Activated naive CD4-positive, alpha-beta T cell treated with anti-CD3 and anti-CD28 coated beads, Interleukin-2, amount 10 ng/mL, durations not matched to agents 7 days and 5 days (primary cell): ENCODE measurements around the gene SIPA1L3.

ENCODE experiments used
- CTCF ChIA-PET: fragments of 350-600 bp; sonication (Branson Sonifier 250); formaldehyde crosslinking; loops from one replicate; lab custom pipeline; 2021; ENCODE audit warnings: antibody characterized with exemption; lab: Charles Lee
- DNase-seq: peaks from one replicate; pipeline ENCODE4 v3.0.0-alpha.2; 2020
- H3K27ac Mint-ChIP-seq: one replicate; pipeline ENCODE4 v1.8.0; 2021; ENCODE audit warnings: mild to moderate bottlenecking, moderate library complexity, mixed read lengths
- H3K27me3 Mint-ChIP-seq: one replicate; pipeline ENCODE4 v1.8.0; 2021; ENCODE audit warnings: mild to moderate bottlenecking, mixed read lengths
- H3K36me3 Mint-ChIP-seq: one replicate; pipeline ENCODE4 v1.8.0; 2021; ENCODE audit warnings: mixed read lengths
- H3K4me1 Mint-ChIP-seq: one replicate; pipeline ENCODE4 v1.8.0; 2021; ENCODE audit warnings: mixed read lengths
- H3K4me3 Mint-ChIP-seq: one replicate; pipeline ENCODE4 v1.8.0; 2021; ENCODE audit warnings: mild to moderate bottlenecking, moderate library complexity, mixed read lengths
- H3K9me3 Mint-ChIP-seq: one replicate; pipeline ENCODE4 v1.8.0; 2021; ENCODE audit warnings: mixed read lengths

Gene SIPA1L3

DNA sequence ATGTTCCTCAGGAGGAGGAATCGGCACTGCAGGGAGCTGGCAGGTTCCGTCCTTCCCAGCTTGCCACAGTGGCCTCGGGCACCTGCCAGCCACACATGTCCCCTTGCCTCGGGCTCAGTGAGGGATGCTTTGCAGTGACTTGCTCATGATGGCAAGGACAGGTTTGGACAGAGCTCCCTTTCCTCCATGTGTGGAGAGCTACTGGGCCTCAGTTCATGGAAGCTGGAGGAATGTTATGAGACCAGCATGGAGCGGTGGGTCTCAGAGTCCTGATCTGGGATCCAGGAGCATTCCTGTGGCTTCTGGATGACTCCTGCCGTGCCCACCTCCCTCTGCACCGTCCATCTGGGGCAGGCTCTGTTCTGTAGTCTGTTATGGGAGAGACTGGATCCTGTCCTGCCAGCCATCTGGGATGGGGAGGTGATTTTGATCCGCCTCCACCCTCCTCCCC lies 59.2 kb downstream of the SIPA1L3 start:
- Mint-ChIP-seq H3K9me3 (peaks cover 25% of the 10 kb centered on the region), H3K4me1 (no peaks in the 10 kb centered on the region), H3K27me3 (no peaks in the 10 kb centered on the region), H3K4me3 (no peak overlapping the region), H3K27ac (no peak overlapping the region), H3K36me3 (peaks cover 5% of the 10 kb centered on the region)
- CTCF ChIA-PET, result no interaction called here
- DNase-seq, result no peak

DNA sequence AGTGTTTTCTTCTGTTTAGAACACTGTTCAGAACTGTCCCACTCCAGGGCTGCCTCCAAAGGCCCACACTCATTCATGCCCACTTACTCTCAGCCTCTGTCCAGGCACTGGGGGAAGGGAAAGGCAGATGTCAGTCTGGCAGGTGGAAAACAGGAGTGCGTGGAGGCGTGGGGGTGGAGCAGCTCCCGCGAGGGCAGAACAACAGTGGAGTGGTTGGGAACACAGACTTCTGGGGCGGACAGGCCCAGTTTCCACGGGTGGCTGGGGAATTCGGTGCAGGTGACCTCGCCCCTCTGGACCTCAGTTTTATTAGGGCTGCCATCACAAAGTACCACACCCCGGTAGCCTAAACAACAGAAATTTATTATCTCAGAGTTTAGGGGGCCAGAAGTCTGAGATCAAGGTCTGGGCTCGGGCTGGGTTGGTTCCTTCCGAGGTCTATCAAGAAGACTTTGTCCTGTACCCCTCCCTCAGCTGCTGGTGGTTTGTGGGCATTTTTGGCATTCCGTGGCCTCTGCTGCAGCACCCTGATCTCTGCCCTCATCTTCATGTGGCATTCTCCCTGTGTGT lies 59.7 kb downstream of the SIPA1L3 start:
- Mint-ChIP-seq H3K4me1 (no peaks in the 10 kb centered on the region), H3K36me3 (peaks cover 1% of the 10 kb centered on the region), H3K9me3 (peaks cover 23% of the 10 kb centered on the region), H3K4me3 (no peak overlapping the region), H3K27me3 (no peaks in the 10 kb centered on the region), H3K27ac (no peak overlapping the region)
- no peak for DNase-seq
- CTCF ChIA-PET, result no interaction called here

DNA sequence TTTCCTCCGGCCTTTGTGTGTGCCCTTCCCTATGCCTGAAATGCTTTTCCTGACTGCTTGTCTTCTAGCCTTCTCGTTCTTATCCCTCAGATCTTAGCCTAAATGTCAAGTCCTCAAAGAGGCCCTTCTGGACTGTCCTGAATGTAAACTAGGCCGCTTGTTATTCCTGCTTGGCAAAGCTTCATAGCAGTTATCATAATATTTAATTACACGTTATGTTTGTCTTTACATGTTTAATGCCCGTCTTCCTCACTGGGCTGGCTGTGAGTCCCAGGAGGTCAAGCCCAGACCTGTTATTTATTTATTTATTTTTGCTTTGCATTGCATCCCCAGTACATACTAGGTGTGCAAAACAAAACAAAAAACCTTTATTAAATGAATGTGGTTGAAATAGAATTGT lies 62.7 kb downstream of the SIPA1L3 start:
- Mint-ChIP-seq H3K36me3 (peaks cover 3% of the 10 kb centered on the region), H3K9me3 (peaks cover 36% of the 10 kb centered on the region), H3K4me3 (no peak overlapping the region), H3K27ac (no peak overlapping the region), H3K27me3 (no peaks in the 10 kb centered on the region), H3K4me1 (no peaks in the 10 kb centered on the region)
- CTCF ChIA-PET, result no interaction called here
- no peak for DNase-seq

DNA sequence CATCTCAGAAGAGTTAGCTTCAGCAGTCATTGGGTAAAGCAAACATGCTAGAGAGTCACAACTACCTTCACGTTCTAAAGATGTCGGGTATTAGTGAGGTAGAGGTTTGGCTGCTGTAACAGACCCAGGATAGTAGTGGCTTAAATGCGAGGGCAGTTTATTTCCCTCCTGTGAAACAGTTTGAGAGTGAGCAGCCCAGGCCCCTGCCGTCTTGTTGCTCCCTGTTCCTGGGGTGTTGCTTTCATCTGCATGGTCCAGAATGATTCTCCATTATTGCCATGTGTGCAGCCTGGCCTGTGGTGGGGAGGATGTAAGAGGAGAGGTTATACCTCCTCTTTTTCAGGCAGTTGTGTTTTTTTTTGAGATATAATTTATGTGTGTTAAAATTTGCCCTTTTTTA lies 63.7 kb downstream of the SIPA1L3 start:
- H3K27ac Mint-ChIP-seq, result no peak overlapping the region
- H3K4me1 Mint-ChIP-seq, result no peaks in the 10 kb centered on the region
- no peak overlapping the region for H3K4me3 Mint-ChIP-seq
- H3K27me3 Mint-ChIP-seq, result no peaks in the 10 kb centered on the region
- no peak for DNase-seq
- H3K9me3 Mint-ChIP-seq, result peaks cover 36% of the 10 kb centered on the region
- CTCF ChIA-PET, result no interaction called here
- peaks cover 5% of the 10 kb centered on the region for H3K36me3 Mint-ChIP-seq

DNA sequence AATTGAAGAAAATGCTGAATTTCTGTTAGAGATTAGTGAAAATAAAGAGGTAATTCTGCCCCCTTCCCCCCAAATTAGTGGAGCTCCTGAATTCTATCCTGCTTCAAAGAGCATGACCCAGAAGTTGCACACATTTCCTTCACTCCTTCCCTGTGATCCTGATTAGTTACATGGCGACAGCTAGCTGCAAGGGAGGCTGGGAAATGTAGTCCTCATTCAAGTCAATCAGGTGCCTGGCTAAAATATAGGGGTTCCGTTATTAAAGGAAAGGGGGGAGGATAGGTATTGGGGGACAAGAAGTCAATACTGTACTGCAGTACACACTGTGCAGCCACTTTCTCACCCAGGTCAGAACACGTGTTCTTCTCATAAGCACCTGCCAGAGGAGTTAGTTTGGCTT lies 65.8 kb downstream of the SIPA1L3 start:
- Mint-ChIP-seq H3K27me3 (no peaks in the 10 kb centered on the region), H3K4me1 (no peaks in the 10 kb centered on the region), H3K27ac (no peak overlapping the region), H3K9me3 (peaks cover 34% of the 10 kb centered on the region), H3K36me3 (peaks cover 3% of the 10 kb centered on the region), H3K4me3 (no peak overlapping the region)
- DNase-seq, result no peak
- CTCF ChIA-PET, result no interaction called here

DNA sequence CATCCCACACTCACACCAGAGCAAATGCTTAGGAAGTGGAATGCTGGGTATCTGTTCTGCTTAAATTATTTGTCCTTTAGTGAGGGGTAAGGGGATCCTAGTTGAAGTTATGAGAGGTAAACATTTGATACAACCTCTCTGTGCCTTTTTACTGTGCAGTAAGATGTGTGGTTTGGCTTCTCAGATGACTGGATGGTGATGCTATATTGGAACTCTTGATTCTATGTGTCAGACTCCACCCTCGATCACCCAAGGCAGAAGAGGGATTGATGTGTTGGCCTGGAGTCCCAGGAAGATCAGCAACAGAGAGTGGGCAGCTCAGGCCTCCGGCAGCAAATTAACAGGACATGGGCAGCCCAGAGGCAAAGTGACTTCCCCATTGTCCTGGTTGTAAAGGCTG lies 66.7 kb downstream of the SIPA1L3 start:
- CTCF ChIA-PET, result no interaction called here
- H3K4me3 Mint-ChIP-seq, result no peak overlapping the region
- no peaks in the 10 kb centered on the region for H3K4me1 Mint-ChIP-seq
- H3K9me3 Mint-ChIP-seq, result peaks cover 34% of the 10 kb centered on the region
- DNase-seq, result no peak
- H3K27me3 Mint-ChIP-seq, result no peaks in the 10 kb centered on the region
- H3K36me3 Mint-ChIP-seq, result peaks cover 3% of the 10 kb centered on the region
- H3K27ac Mint-ChIP-seq, result no peak overlapping the region

DNA sequence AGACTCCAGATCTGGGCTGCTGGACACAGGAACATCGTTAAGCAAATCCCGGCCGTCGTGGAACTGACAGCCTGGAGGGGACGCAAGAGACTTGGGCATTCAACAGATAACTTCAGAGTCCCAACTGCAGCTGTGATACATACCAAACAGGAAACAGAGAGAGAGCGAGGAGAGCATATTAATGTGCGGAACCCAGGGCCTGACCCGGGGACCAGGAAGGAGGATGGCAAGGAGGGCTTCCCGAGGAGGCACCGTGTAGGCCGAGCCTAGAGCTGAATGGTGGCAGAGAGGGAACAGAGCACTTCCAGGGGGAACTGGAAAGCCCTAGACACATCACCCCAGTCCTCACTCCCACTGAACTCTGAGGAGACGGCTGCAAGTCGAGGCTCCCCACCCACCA lies 68.1 kb downstream of the SIPA1L3 start:
- CTCF ChIA-PET, result no interaction called here
- no peak overlapping the region for H3K27ac Mint-ChIP-seq

DNA sequence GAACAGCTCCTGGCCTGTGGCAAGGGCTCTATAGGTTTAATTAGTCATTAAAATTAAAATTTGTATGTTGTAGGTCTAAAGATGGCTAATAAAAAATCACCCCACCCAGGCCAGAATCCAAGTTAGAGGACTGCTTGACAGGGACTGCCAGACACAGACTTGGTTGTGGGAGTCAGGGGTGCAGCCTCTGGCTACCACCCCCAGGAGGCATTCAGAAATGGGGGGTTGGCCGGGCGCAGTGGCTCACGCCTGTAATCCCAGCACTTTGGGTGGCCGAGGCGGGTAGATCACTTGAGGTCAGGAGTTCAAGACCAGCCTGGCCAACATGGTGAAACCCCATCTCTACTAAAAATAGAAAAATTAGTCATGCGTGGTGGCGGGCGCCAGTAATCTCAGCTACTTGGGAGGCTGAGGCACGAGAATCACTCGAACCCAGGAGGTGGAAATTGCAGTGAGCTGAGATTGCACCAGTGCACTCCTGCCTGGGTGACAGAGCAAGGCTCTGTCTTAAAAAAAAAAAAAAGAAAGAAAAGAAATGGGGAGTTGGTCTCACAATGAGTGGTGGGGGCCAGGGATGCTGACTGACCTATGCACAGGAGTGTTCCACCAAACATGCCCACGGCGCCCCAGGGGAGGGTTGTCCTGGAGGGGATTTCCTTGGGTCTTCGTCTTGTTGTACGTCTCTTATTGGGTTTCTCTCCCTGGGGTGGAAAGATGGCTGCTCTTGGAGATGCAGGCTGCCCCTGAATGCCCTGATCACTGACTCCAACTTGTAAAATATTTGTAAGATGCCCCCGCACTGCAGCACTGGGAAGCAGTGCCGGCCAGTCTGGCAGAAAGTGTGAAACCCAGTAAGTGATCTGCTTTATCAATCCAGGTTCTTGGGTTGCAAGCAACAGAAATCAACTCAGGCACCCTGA lies 68.8 kb downstream of the SIPA1L3 start:
- H3K36me3 Mint-ChIP-seq, result peaks cover 3% of the 10 kb centered on the region
- DNase-seq, result no peak
- no peak overlapping the region for H3K27ac Mint-ChIP-seq
- no peaks in the 10 kb centered on the region for H3K4me1 Mint-ChIP-seq
- peaks cover 21% of the 10 kb centered on the region for H3K9me3 Mint-ChIP-seq
- no peak overlapping the region for H3K4me3 Mint-ChIP-seq
- H3K27me3 Mint-ChIP-seq, result no peaks in the 10 kb centered on the region
- CTCF ChIA-PET, result no interaction called here

More for the DNA sequence above, 68.1 kb downstream of the SIPA1L3 start:
- Mint-ChIP-seq H3K4me3 (no peak overlapping the region), H3K27me3 (no peaks in the 10 kb centered on the region), H3K9me3 (peaks cover 28% of the 10 kb centered on the region), H3K36me3 (peaks cover 3% of the 10 kb centered on the region), H3K4me1 (no peaks in the 10 kb centered on the region)
- no peak for DNase-seq

DNA sequence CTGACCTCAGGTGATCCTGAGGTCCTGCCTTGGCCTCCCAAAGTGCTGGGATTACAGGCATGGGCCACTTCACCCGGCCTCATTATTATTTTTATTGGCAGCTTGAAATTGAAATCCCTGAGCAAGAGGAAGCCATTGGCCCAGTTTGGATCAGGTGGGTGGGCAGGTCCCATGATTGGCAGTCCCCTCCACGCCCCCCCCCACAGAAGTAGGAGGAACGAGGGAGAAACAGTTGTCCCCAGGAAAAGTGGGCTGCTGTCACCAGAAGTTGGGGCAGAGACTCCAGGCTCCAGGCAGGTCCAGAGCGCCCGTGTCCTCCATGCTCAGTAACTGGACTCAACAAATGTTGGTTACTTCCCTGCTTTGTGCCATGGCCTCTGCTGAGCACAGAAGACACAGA lies 70.4 kb downstream of the SIPA1L3 start:
- Mint-ChIP-seq H3K4me3 (no peak overlapping the region), H3K27ac (no peak overlapping the region), H3K27me3 (no peaks in the 10 kb centered on the region), H3K9me3 (peaks cover 11% of the 10 kb centered on the region), H3K4me1 (no peaks in the 10 kb centered on the region), H3K36me3 (peaks cover 3% of the 10 kb centered on the region)
- DNase-seq, result no peak
- CTCF ChIA-PET, result no interaction called here

DNA sequence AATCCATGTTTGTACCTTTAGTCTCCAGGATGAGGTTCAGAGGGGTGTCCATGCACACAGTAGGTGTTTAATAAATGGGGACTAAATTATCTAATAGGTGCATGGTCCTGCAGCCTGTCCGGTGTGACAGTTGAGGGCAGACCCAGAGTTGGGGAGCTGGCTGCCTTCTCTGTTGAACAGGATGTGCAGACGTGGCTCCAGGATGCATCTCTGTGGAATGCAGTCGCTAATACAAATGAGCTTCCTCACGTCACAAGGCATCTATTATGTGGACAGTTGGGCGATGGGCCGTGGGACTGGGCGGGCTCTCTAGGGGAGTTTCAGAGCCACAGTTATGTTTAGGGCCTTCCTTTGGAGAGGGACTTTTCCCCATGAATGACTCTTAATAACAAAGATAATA lies 71.0 kb downstream of the SIPA1L3 start:
- no peaks in the 10 kb centered on the region for H3K27me3 Mint-ChIP-seq
- H3K36me3 Mint-ChIP-seq, result peaks cover 3% of the 10 kb centered on the region
- no peak overlapping the region for H3K4me3 Mint-ChIP-seq
- H3K4me1 Mint-ChIP-seq, result no peaks in the 10 kb centered on the region
- DNase-seq, result no peak
- no peak overlapping the region for H3K27ac Mint-ChIP-seq
- peaks cover 7% of the 10 kb centered on the region for H3K9me3 Mint-ChIP-seq
- CTCF ChIA-PET, result no interaction called here

DNA sequence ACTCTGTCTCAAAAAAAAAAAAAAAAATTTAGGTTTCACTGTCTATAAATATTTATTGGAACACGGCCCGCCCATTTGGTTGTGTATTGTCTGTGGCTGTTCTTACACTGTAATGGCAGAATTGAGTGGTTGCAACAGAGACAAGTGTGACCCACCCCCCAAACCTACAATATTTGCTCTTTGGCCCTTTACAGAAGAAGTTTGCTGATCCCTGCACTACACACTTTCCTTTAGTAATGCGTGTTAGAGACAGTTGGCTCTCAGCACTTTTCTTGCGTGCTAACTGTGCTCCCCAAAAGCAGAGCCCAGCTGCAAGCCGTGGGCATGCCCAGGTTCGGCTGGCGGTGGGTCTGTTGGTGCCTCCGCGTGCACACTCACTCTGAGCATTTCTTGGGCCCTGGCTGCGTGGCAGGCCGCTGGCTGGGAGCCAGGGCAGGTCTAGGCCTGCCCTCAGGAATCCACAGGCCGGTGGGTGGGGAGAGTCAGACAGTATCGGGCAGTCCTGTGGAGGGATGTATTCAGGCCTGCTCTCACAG lies 72.6 kb downstream of the SIPA1L3 start:
- Mint-ChIP-seq H3K9me3 (peaks cover under 1% of the 10 kb centered on the region), H3K36me3 (peaks cover 3% of the 10 kb centered on the region), H3K27me3 (no peaks in the 10 kb centered on the region), H3K27ac (no peak overlapping the region), H3K4me3 (no peak overlapping the region), H3K4me1 (no peaks in the 10 kb centered on the region)
- no peak for DNase-seq
- CTCF ChIA-PET, result no interaction called here

DNA sequence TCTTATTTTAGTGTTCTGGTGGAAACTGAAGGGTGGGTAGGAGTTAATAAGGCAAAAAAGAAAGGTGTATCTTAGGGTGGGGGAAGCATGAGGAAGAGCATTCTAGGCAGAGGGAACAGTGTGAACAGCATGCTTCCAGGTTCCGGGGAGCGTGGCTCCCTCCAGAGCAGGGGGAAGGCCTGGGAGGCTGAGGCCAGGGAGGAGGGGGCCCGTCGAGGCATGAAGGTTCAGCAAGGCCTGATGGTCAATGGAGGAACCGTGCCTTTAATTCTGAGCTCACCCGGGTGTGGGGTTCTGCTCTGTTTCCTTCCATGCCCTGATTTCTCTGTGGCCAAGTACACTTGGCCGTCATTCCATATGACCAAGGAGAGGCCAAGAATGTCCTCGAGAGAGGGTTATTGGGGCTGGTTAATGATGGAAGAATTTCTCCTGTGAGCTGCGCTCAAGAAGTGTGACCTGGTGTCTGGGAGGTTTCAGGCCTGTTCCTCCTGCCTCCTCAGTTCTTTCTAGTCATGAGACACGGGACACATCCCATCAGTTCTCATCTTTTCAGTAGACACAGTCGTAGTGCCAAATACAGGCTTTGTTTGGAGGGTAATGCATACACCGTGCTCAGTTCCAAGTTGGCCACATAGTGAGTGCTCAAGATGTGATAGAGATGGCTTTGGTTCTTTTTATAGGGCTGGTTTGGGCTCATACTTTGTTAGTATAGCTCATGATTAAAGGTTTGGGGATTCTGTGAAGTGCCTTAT lies 73.6 kb downstream of the SIPA1L3 start:
- Mint-ChIP-seq H3K4me3 (no peak overlapping the region), H3K4me1 (no peaks in the 10 kb centered on the region), H3K27me3 (no peaks in the 10 kb centered on the region), H3K36me3 (no peaks in the 10 kb centered on the region), H3K9me3 (no peaks in the 10 kb centered on the region), H3K27ac (no peak overlapping the region)
- no peak for DNase-seq
- CTCF ChIA-PET, result no interaction called here

DNA sequence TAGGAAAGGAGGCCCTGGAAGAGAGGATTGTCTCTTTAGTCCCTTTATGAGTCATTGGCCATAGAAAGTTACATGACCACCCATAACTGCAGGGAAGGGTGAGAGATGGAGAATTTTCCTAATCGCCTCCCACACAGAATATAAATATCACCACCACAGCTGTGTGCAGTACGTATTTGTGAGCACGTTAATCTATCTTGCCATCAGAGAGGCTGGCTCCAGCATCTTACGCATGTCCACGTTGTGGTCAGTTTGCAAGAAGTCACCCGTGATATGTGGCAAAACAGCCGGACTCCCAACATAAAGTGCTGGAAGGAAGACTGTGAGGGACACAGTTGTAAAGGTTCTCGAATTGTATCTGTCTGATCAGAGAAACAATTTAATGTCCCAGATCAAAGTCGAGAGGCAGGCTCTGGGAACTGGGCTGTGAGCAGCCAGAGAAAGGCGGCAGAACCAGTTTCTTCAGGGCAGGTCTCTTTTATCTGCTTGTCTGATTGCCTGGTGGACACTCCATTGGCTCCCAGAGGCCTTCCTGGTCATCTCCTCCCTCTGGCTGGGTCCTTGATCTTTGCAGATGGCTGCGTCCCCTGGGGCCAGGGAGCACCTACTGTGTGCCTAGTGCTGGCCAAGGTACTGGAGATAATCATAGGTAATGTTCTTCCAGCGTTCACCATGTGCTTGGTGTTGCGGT lies 74.9 kb downstream of the SIPA1L3 start:
- Mint-ChIP-seq H3K4me1 (peaks cover 9% of the 10 kb centered on the region), H3K4me3 (no peak overlapping the region), H3K36me3 (no peaks in the 10 kb centered on the region), H3K27me3 (no peaks in the 10 kb centered on the region), H3K27ac (no peak overlapping the region), H3K9me3 (no peaks in the 10 kb centered on the region)
- CTCF ChIA-PET, result no interaction called here
- DNase-seq, result no peak

DNA sequence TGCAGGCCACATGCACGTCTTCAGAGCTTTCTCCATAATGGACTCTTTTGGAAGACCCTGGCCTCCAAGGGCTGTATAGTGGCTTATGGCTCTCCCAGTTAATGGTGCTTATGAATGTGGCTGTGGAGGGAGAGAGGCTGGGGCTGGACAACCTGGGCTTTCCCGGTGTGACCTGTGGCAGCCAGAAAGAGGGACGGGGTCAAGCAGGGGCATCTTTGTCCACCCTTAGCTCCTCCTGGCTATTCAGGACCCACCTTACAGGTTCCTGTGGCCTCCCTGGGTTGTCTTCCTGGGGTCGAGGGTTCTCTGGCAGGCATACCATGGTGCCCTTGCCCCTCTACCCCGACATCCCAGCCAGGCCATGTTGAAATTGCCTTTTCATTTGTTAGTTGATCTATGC lies 75.6 kb downstream of the SIPA1L3 start:
- Mint-ChIP-seq H3K27ac (no peak overlapping the region), H3K36me3 (no peaks in the 10 kb centered on the region), H3K4me1 (peaks cover 9% of the 10 kb centered on the region), H3K4me3 (no peak overlapping the region), H3K27me3 (no peaks in the 10 kb centered on the region), H3K9me3 (no peaks in the 10 kb centered on the region)
- CTCF ChIA-PET, result no interaction called here
- no peak for DNase-seq
